Fibroblast of peridontal ligament (primary cell): Measurements from ENCODE around the gene SLC25A13.
A peak's percentile ranks its signal among the peaks of the same experiment; 100 is the strongest.
"Not testable (repeated sequence)": the region's sequence is repeated elsewhere in the genome, so short reads cannot be mapped to it uniquely, and the experiment has no call there.

Experiments used
- DNase-seq: peaks from one replicate; pipeline ENCODE4 v3.0.0-alpha.2; 2010; ENCODE audit errors: extremely low read depth

Gene SLC25A13

GRCh38 chr7:96299496-96299895, 22.4 kb downstream of the SLC25A13 start:
- DNase-seq = no peak

GRCh38 chr7:96297876-96298275, 24.0 kb downstream of the SLC25A13 start:
- no peak for DNase-seq

- not testable (repeated sequence) for DNase-seq
Observed at GRCh38 chr7:96297446-96297845, 24.5 kb downstream of the SLC25A13 start.

- DNase-seq = not testable (repeated sequence)
Observed at GRCh38 chr7:96293911-96294310, 28.0 kb downstream of the SLC25A13 start.

GRCh38 chr7:96287559-96287958, 34.3 kb downstream of the SLC25A13 start:
- DNase-seq = no peak

- DNase-seq = no peak
Observed at GRCh38 chr7:96287132-96287531, 34.8 kb downstream of the SLC25A13 start.

GRCh38 chr7:96285579-96285978, 36.3 kb downstream of the SLC25A13 start:
- no peak for DNase-seq

GRCh38 chr7:96284835-96285234, 37.1 kb downstream of the SLC25A13 start:
- DNase-seq = no peak

- no peak for DNase-seq
Observed at GRCh38 chr7:96284240-96284639, 37.7 kb downstream of the SLC25A13 start.

- DNase-seq = no peak
Observed at GRCh38 chr7:96282835-96283234, 39.1 kb downstream of the SLC25A13 start.

- no peak for DNase-seq
Observed at GRCh38 chr7:96277921-96278320, 44.0 kb downstream of the SLC25A13 start.

- DNase-seq = no peak
Observed at GRCh38 chr7:96276019-96276418, 45.9 kb downstream of the SLC25A13 start.

- peak; percentile 25 for DNase-seq
Observed at GRCh38 chr7:96273716-96274115, 48.2 kb downstream of the SLC25A13 start.

GRCh38 chr7:96269246-96269994, 52.5 kb downstream of the SLC25A13 start:
- no peak for DNase-seq

- DNase-seq = no peak
Observed at GRCh38 chr7:96266580-96266979, 55.3 kb downstream of the SLC25A13 start.

- DNase-seq = no peak
Observed at GRCh38 chr7:96266015-96266414, 55.9 kb downstream of the SLC25A13 start.

GRCh38 chr7:96253964-96254363, 67.9 kb downstream of the SLC25A13 start:
- no peak for DNase-seq

GRCh38 chr7:96253441-96253840, 68.5 kb downstream of the SLC25A13 start:
- no peak for DNase-seq

- DNase-seq = no peak
Observed at GRCh38 chr7:96250776-96251361, 71.0 kb downstream of the SLC25A13 start.

- no peak for DNase-seq
Observed at GRCh38 chr7:96248405-96248804, 73.5 kb downstream of the SLC25A13 start.

GRCh38 chr7:96246919-96247318, 75.0 kb downstream of the SLC25A13 start:
- DNase-seq = no peak

- DNase-seq = no peak
Observed at GRCh38 chr7:96244992-96245292, 77.0 kb downstream of the SLC25A13 start.

GRCh38 chr7:96244244-96244991, 77.5 kb downstream of the SLC25A13 start:
- DNase-seq = no peak
